GM23338 (cell line): Measurements from ENCODE around the gene RASA4.
"Not testable (repeated sequence)": the region's sequence is repeated elsewhere in the genome, so short reads cannot be mapped to it uniquely, and the experiment has no call there.

Experiments used
- CREB1 ChIP-seq: fragments of 250-450 bp; sonication (Bioruptor Pico); IDR thresholded peaks from 2 replicates; pipeline ENCODE4 v1.5.0; 2020; ENCODE audit warnings: low read depth, mild to moderate bottlenecking, moderate library complexity
- CTCF ChIP-seq, 2 experiments: fragments of 200-600 bp in 1 of 2; sonication (generic) in 1 of 2; conservative IDR thresholded peaks; 2 replicates each; pipeline versions ENCODE4 v1.5.1 to v1.6.1; 2016 to 2017; ENCODE audit warnings: antibody characterized with exemption in 2 of 2, low read depth in 2 of 2, mild to moderate bottlenecking in 2 of 2, moderate library complexity in 1 of 2
- ETS1 ChIP-seq: IDR thresholded peaks from 2 replicates; pipeline ENCODE4 v1.6.1; 2016; ENCODE audit warnings: antibody characterized with exemption
- EZH2 ChIP-seq: fragments of 200-600 bp; sonication (generic); IDR thresholded peaks from one replicate; pipeline ENCODE4 v1.8.0; 2017; ENCODE audit warnings: antibody characterized with exemption, mild to moderate bottlenecking, low read depth; ENCODE audit not compliant: unreplicated experiment
- EZH2phosphoT487 ChIP-seq: fragments of 200-600 bp; sonication (generic); IDR thresholded peaks from one replicate; pipeline ENCODE4 v1.8.1; 2018; ENCODE audit warnings: antibody characterized with exemption; ENCODE audit not compliant: unreplicated experiment
- JUNB ChIP-seq: IDR thresholded peaks from one replicate; pipeline ENCODE4 v1.6.1; 2016; ENCODE audit warnings: antibody characterized with exemption; ENCODE audit not compliant: unreplicated experiment
- NANOG ChIP-seq: IDR thresholded peaks from 2 replicates; pipeline ENCODE4 v1.6.1; 2016; ENCODE audit warnings: antibody characterized with exemption, borderline replicate concordance
- POLR2AphosphoS5 ChIP-seq: IDR thresholded peaks from 2 replicates; pipeline ENCODE4 v1.6.1; 2016; ENCODE audit warnings: antibody characterized with exemption, low read depth
- REST ChIP-seq: IDR thresholded peaks from one replicate; pipeline ENCODE4 v1.6.1; 2018; ENCODE audit warnings: antibody characterized with exemption; ENCODE audit not compliant: unreplicated experiment
- STAT1 ChIP-seq: IDR thresholded peaks from one replicate; pipeline ENCODE4 v1.6.1; 2016; ENCODE audit warnings: antibody characterized with exemption; ENCODE audit not compliant: unreplicated experiment
- ZNF114 ChIP-seq: fragments of 250-450 bp; sonication (Bioruptor Pico); IDR thresholded peaks from 2 replicates; pipeline ENCODE4 v1.5.0; 2020; ENCODE audit warnings: mild to moderate bottlenecking, moderate library complexity
- ZNF331 ChIP-seq: fragments of 250-450 bp; sonication (Bioruptor Pico); IDR thresholded peaks from 2 replicates; pipeline ENCODE4 v1.5.0; 2020; ENCODE audit warnings: low read depth, mild to moderate bottlenecking, moderate library complexity

GRCh38 chr7:102643404-102643803 lies 26.8 kb upstream of the RASA4 start:
- TF ChIP-seq CTCF (conservative IDR thresholded peaks at IDR 0.05; ENCODE audit: low read depth in 2 of 2); POLR2AphosphoS5; REST; EZH2; EZH2phosphoT487; CREB1 (CRISPR knock-in tag); ETS1; NANOG; JUNB; ZNF114; ZNF331 (CRISPR knock-in tag); STAT1: not testable (repeated sequence)
